GM11168 (cell line): ENCODE measurements around the gene AOPEP.

Experiments used
- in situ Hi-C: fragments of 300-500 bp; cut with MboI; formaldehyde crosslinking; loops from one replicate; pipeline ENCODE4 v1.12.0; 2022; ENCODE audit warnings: low sequenced_read_pairs; ENCODE audit not compliant: unreplicated experiment

Gene AOPEP

DNA sequence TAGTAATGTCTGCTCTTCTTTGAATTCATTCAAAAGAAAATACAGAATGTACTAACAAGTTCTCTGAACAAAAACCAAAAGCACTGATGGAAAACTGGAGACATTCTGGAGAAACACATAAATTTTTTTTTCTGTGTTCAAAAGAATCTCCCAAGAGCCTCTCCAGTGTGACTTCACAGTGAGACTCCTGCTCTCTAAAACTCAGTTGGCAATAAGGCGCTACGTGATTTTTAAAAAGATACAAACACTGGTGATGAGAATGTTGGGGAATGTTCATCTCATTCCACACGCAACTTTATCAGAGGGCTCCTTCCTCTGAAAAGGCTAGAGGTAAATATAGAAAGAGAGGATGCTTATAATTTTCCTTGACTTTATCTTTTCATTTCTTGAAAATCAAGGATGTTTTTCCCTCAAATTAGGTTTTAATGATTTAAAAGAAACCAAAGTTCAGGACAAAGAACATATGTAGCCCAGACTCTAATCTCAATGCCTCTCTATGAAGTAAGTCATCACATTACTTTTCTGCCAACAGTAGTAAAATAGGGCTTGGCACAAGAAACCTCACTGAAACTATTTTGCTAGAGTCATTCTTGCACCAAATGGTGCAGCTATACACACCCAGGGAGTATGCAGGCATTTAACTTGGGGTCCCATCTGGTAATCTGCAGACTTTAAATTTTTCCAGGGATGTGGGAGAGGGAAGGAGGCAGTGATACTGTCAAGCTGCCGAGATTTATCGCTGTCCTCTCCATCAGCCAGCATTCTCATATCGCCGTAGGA lies 12.9 kb upstream of the AOPEP start:
- in situ Hi-C loops: no loop called here

DNA sequence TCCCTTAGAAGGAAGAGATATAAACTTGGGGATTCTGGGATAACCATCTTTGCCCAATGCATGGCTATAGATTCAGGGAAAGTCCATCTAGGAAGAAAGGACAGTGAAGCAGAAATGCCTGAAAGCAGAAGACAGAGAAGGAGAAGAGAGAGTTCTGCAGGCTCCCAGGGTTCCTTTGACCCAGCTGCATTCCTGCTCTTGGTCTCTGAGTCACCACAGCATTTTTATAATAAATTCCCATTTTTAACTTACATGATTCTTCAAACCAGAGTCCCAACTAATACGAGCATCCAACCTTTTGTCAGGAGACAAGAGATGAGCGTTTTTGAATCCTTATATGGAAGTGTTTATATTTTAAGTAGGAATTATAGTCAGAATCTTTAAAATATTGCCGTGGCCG lies 12.0 kb upstream of the AOPEP start:
- in situ Hi-C loops: no loop called here

DNA sequence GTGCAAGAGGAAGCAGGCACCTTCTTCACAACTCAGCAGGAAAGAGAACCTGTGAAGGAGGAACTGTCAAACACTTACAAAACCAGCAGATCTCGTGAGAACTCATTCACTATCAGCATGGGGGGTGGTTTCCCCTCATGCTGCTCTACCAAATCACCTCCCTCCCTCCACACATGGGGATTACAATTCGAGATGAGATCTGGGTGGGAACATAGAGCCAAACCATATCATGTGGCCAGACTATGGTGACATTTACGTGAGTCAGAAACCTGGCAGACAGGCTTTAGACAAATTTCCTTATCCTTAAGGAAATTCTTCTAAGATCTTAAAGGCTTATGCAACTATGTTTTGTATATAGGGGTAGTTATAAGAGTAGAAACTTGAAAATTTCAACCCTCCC lies 8.7 kb upstream of the AOPEP start:
- in situ Hi-C loops: no loop called here

DNA sequence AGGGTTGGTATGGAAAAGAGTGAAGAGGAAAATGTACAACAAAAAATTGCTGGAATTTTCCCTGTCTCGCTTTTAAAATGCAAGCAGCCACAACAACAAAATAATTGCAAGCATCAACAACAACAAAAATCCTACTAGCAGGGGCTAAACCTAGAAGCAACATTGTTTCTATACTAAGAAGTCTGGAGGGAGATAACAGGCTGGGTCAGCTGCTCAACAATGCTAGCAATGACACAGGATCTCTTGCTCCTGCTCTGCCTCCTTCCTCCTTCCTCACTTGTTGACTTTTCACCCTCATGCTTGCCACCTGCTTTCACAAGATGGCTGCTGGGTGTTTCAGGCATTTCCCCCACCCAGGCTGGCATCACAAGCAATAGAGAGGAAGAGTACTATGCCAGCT lies 7.6 kb upstream of the AOPEP start:
- in situ Hi-C loops: no loop called here

DNA sequence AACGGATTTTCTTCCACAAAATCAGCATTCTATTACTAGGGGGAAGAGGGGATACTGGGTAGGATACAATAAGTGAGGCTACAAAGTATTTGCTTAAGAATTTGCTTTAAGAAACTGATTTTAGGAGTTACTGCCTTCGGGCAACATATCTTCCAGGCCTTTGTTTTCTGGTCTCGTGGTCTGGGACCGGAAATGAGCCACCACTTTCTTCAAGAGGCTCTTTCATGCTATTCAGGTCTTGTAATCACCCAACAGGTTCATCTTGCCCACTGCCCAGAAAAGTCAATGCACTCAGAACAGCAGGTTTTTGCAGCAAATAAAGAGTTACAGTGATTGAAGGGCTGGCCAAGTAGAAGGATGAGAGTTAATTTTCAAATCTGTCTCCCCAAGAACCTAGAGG lies 6.6 kb upstream of the AOPEP start:
- in situ Hi-C loops: no loop called here

DNA sequence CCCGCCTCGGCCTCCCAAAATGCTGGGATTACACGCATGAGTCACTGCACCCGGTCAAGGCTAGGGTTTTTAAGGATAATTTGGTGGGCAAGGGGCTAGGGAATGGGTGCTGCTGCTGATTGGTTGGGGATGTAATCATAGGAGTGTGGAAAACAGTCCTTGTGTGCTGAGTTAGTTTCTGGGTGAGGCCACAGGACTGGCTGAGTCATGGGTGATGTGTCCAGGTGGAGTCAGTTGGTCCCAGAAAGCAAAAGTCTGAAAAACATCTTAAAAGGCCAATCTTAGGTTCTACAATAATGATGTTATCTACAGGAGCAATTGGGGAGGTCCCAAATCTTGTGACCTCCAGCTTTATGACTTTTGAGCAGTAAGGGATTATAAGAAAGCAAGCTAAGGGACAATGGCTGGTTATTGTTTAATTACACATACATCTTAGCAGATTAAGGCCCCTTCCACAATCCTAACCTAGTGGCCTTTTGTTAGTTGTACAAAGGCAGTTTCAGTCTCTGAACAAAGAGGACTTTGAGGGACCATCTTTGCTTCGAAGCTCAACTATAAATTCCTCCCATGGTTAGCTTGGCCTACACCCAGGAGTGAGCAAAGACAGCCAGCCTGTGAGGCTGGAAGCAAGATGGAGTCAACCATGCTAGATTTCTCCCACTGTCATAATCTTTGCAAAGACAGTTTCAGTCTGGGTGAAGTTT lies 5.5 kb upstream of the AOPEP start:
- in situ Hi-C loops: no loop called here

GRCh38 chr9:94721754-94722153 lies 4.7 kb upstream of the AOPEP start:
- in situ Hi-C loops: no loop called here

DNA sequence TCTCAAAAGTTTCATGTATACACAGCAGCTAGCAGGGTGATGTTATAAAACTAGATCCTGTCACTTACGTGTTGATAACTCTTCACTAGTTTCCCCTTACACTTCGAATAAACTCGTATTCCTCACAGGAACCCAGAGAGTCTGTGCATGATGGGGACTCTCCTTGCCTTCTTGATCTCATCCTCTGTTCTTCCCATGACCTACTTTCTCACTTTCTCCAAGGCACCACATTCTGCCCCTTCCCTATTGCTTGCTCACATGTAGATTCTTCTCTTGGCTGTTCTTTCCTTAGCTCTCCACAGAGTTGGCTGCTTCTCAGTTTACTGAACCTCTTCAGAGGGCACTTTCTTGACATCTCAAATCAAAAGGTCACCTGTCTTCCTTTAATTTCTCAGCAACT lies 1.2 kb upstream of the AOPEP start:
- in situ Hi-C loops: no loop called here

- in situ Hi-C loops: no loop called here
Measured at GRCh38 chr9:94728719-94729118, 2.2 kb downstream of the AOPEP start.

GRCh38 chr9:94729199-94729598 lies 2.7 kb downstream of the AOPEP start:
- in situ Hi-C loops: no loop called here

- in situ Hi-C loops: no loop called here
Measured at GRCh38 chr9:94734054-94734754, 7.7 kb downstream of the AOPEP start.

GRCh38 chr9:94736759-94737158 lies 10.3 kb downstream of the AOPEP start:
- in situ Hi-C loops: no loop called here

- in situ Hi-C loops: no loop called here
Measured at GRCh38 chr9:94740145-94740840, 13.8 kb downstream of the AOPEP start.

- in situ Hi-C loops: no loop called here
Measured at GRCh38 chr9:94741866-94742265, 15.4 kb downstream of the AOPEP start.

DNA sequence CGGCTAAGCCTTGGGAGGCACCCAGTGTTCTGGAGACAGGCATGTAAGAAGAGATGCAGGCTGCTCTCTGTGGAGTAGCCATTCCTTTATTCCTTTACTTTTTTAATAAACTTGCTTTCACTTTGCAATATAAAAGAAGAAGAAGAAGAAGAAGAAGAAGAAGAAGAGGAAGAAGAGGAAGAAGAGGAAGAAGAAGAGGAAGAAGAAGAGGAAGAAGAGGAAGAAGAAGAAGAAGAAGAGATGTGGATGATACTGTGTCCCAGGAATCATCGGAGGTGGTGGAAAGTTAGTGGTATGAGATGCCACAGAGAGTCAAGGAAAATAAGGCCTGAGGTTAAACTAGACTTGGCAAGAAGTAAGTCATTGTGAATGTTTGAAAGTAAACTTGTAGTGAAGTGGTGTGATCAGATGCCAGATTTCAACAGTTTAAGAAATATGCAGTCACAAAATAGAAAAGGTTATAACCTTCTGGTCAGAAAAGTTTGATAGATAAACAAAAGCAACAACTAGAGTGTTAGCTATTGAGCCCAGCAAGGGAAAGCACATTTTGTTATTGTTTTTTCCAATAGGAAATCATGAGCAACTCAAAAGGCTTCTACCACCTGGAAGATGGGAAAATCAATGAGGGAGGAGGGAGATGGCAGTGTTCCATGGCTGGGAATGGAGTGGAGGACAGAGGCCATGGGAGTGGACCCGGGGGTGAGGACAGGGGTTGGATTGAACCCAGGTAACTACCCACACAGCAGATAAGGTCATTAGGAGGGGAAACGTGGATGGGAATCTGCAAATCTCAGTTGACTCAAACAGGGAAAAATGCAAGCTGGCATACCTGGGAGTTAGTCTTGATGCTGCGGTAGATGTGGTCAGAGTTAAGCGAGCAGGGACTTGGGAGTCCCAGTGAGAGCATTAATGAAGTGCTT lies 16.8 kb downstream of the AOPEP start:
- in situ Hi-C loops: no loop called here

DNA sequence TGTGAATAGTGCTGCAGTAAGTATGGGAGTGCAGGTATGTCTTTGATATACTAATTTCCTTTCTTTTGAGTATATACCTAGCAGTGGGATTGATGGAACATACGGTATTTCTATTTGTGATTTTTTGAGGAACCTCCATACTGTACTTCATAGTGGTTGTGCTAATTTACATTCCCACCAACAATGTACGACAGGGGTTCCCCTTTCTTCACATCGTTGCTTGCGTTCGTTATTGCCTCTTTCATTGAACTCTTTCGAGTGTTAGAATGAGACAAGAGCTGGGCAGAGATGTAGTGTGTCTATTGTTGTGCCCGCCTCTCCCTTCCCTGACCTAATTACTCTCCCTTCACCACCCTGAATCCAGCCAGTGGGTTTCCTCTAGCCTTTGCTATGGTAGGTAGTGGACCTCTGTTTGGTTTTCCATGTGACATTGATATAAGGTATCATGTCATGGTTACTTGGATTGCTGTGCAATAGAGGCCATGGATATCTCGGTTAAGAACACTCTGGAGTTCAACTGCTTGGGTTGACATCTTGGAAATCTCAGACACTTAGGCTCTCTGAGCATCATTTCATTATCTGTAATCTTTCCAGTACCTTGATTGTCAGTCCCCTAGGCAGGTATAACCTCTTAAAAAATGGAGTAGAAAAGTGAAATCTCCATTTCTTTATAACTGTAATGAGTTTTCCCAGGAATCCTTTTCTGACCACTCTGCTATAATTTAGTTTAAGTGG lies 19.5 kb downstream of the AOPEP start:
- in situ Hi-C loops: no loop called here

- in situ Hi-C loops: no loop called here
Measured at GRCh38 chr9:94746541-94747370, 20.3 kb downstream of the AOPEP start.

- in situ Hi-C loops: no loop called here
Measured at GRCh38 chr9:94754976-94755475, 28.5 kb downstream of the AOPEP start.
